GM18505 (cell line): Measurements from ENCODE around the gene BAHCC1.

Experiments
- ATAC-seq: cut with Tn5 transposase; IDR thresholded peaks from one replicate; pipeline ENCODE4 v1.9.1; 2021; ENCODE audit not compliant: unreplicated experiment
- POLR2A ChIP-seq: IDR thresholded peaks from 4 replicates; pipeline ENCODE4 v1.6.1; 2011; ENCODE audit warnings: borderline replicate concordance; ENCODE audit not compliant: insufficient read depth, insufficient read length; ENCODE audit errors: extremely low read depth

Gene BAHCC1

GRCh38 chr17:81429821-81430551 lies 34.7 kb downstream of the BAHCC1 start:
- ATAC-seq, result no peak
- TF ChIP-seq POLR2A, result no peak

- ATAC-seq, result no peak
- TF ChIP-seq POLR2A, result no peak
Observed at GRCh38 chr17:81431545-81432482, 36.6 kb downstream of the BAHCC1 start.

GRCh38 chr17:81432941-81433340 lies 37.7 kb downstream of the BAHCC1 start:
- ATAC-seq, result no peak
- no peak for TF ChIP-seq POLR2A

GRCh38 chr17:81433656-81434055 lies 38.4 kb downstream of the BAHCC1 start:
- no peak for ATAC-seq
- no peak for TF ChIP-seq POLR2A

- TF ChIP-seq POLR2A, result no peak
- ATAC-seq, result no peak
Observed at GRCh38 chr17:81434072-81434471, 38.8 kb downstream of the BAHCC1 start.

- no peak for TF ChIP-seq POLR2A
- no peak for ATAC-seq
Observed at GRCh38 chr17:81434681-81435417, 39.6 kb downstream of the BAHCC1 start.

- TF ChIP-seq POLR2A, result no peak
- no peak for ATAC-seq
Observed at GRCh38 chr17:81435652-81436293, 40.5 kb downstream of the BAHCC1 start.

- no peak for ATAC-seq
- TF ChIP-seq POLR2A, result no peak
Observed at GRCh38 chr17:81436294-81436849, 41.1 kb downstream of the BAHCC1 start.

GRCh38 chr17:81437191-81437651 lies 42.0 kb downstream of the BAHCC1 start:
- ATAC-seq, result no peak

GRCh38 chr17:81438007-81438659 lies 42.9 kb downstream of the BAHCC1 start:
- TF ChIP-seq POLR2A, result no peak
- ATAC-seq, result no peak

More at GRCh38 chr17:81437191-81437651, 42.0 kb downstream of the BAHCC1 start:
- TF ChIP-seq POLR2A, result no peak

- ATAC-seq, result no peak
- no peak for TF ChIP-seq POLR2A
Observed at GRCh38 chr17:81438688-81439087, 43.4 kb downstream of the BAHCC1 start.

GRCh38 chr17:81440051-81440471 lies 44.8 kb downstream of the BAHCC1 start:
- no peak for ATAC-seq
- no peak for TF ChIP-seq POLR2A
